Activated naive CD4-positive, alpha-beta T cell treated with anti-CD3 and anti-CD28 coated beads, Interleukin-2, amount 50 U/mL, for 72 hours (primary cell): ENCODE measurements around the gene LAPTM5. TPM values are rescaled to one million over a fixed set of nuclear protein-coding genes. Genes with fewer than 3 reads are reported as not detected.
A peak's percentile ranks its signal among the peaks of the same experiment; 100 is the strongest.

Experiments used
- ATAC-seq, 2 donors: fragments of 150-1000 bp; cut with Tn5 transposase; 2 replicates each; pipeline ENCODE4 v1.10.0; 2021; ENCODE audit warnings: mild to moderate bottlenecking in 2 of 2, moderate library complexity in 2 of 2
- DNase-seq, 2 donors: peaks; one replicate each; pipeline ENCODE4 v3.0.0; 2021 to 2022; ENCODE audit warnings: low spot score in 2 of 2
- H3K27ac Mint-ChIP-seq, 2 donors: one replicate each; pipeline ENCODE4 v1.8.0; 2022; ENCODE audit warnings: mild to moderate bottlenecking in 2 of 2, mixed read lengths in 2 of 2
- H3K36me3 Mint-ChIP-seq, 2 donors: one replicate each; pipeline ENCODE4 v1.8.0; 2022; ENCODE audit warnings: mixed read lengths in 2 of 2
- H3K9me3 Mint-ChIP-seq, 2 donors: one replicate each; pipeline ENCODE4 v1.8.0; 2022; ENCODE audit warnings: mixed read lengths in 2 of 2
- total RNA-seq, 2 donors: library from RNA; stranded (reverse); gene quantifications; one replicate each; pipeline ENCODE4 v1.2.3, GENCODE V29; 2022

The LAPTM5 gene
- total RNA-seq, 2 donors from 2014 or later: 248 to 298 TPM

GRCh38 chr1:30743584-30744059, 14.0 kb downstream of the LAPTM5 start:
- Mint-ChIP-seq H3K27ac (peak overlapping the region; percentile 86 to 98), H3K36me3 (peaks cover 25 to 59% of the 10 kb centered on the region in 2 donors), H3K9me3 (no peaks in the 10 kb centered on the region)
- ATAC-seq: peak; percentile 65 to 77
- no peak for DNase-seq

GRCh38 chr1:30742963-30743559, 14.5 kb downstream of the LAPTM5 start:
- no peak for ATAC-seq
- Mint-ChIP-seq H3K9me3 (no peaks in the 10 kb centered on the region), H3K27ac (peak overlapping the region; percentile 86 to 98), H3K36me3 (peaks cover 30 to 59% of the 10 kb centered on the region in 2 donors)
- no peak for DNase-seq

GRCh38 chr1:30742300-30742962, 15.1 kb downstream of the LAPTM5 start:
- ATAC-seq: no peak
- Mint-ChIP-seq H3K27ac (peak overlapping the region; percentile 47 to 98), H3K9me3 (no peaks in the 10 kb centered on the region), H3K36me3 (peaks cover 31 to 60% of the 10 kb centered on the region in 2 donors)
- no peak for DNase-seq

GRCh38 chr1:30741239-30741894, 16.2 kb downstream of the LAPTM5 start:
- H3K36me3 Mint-ChIP-seq: peaks cover 24 to 55% of the 10 kb centered on the region in 2 donors
- DNase-seq (no peak), ATAC-seq (no peak)
- H3K27ac Mint-ChIP-seq: peak overlapping the region; percentile 86 to 98
- H3K9me3 Mint-ChIP-seq: no peaks in the 10 kb centered on the region

GRCh38 chr1:30740251-30741238, 17.0 kb downstream of the LAPTM5 start:
- ATAC-seq (no peak), DNase-seq (no peak)
- Mint-ChIP-seq H3K9me3 (no peaks in the 10 kb centered on the region), H3K27ac (peak overlapping the region; percentile 86 to 98), H3K36me3 (peaks cover 24 to 57% of the 10 kb centered on the region in 2 donors)

- Mint-ChIP-seq H3K27ac (peak overlapping the region; percentile 50 to 98), H3K9me3 (no peaks in the 10 kb centered on the region), H3K36me3 (peaks cover 24 to 63% of the 10 kb centered on the region in 2 donors)
- no peak for DNase-seq
- no peak for ATAC-seq
Measured at GRCh38 chr1:30739601-30740000, 18.0 kb downstream of the LAPTM5 start.

- no peak for DNase-seq
- Mint-ChIP-seq H3K9me3 (no peaks in the 10 kb centered on the region), H3K27ac (peak overlapping the region; percentile 86 to 98), H3K36me3 (peaks cover 24 to 63% of the 10 kb centered on the region in 2 donors)
- no peak for ATAC-seq
Measured at GRCh38 chr1:30738715-30739559, 18.6 kb downstream of the LAPTM5 start.

- DNase-seq (no peak), ATAC-seq (peak in 1 of 2 donors; percentile 23)
- Mint-ChIP-seq H3K27ac (peak overlapping the region; percentile 86 to 98), H3K36me3 (peaks cover 24 to 63% of the 10 kb centered on the region in 2 donors), H3K9me3 (no peaks in the 10 kb centered on the region)
Measured at GRCh38 chr1:30738040-30738714, 19.4 kb downstream of the LAPTM5 start.

- no peak for DNase-seq
- peak overlapping the region; percentile 29 to 98 for H3K27ac Mint-ChIP-seq
- H3K36me3 Mint-ChIP-seq: peaks cover 24 to 61% of the 10 kb centered on the region in 2 donors
- ATAC-seq: no peak
- H3K9me3 Mint-ChIP-seq: no peaks in the 10 kb centered on the region
Measured at GRCh38 chr1:30737357-30738039, 20.1 kb downstream of the LAPTM5 start.

GRCh38 chr1:30735668-30736498, 21.7 kb downstream of the LAPTM5 start:
- H3K27ac Mint-ChIP-seq: peak overlapping the region; percentile 7 to 98
- H3K9me3 Mint-ChIP-seq: no peaks in the 10 kb centered on the region
- ATAC-seq: no peak
- no peak for DNase-seq
- H3K36me3 Mint-ChIP-seq: peaks cover 14 to 47% of the 10 kb centered on the region in 2 donors

GRCh38 chr1:30735124-30735523, 22.4 kb downstream of the LAPTM5 start:
- peak overlapping the region; percentile 7 to 53 for H3K27ac Mint-ChIP-seq
- DNase-seq: no peak
- H3K36me3 Mint-ChIP-seq: peaks cover 10 to 39% of the 10 kb centered on the region in 2 donors
- H3K9me3 Mint-ChIP-seq: no peaks in the 10 kb centered on the region
- ATAC-seq: no peak

GRCh38 chr1:30734580-30734979, 23.0 kb downstream of the LAPTM5 start:
- ATAC-seq: no peak
- H3K9me3 Mint-ChIP-seq: no peaks in the 10 kb centered on the region
- peak overlapping the region; percentile 7 to 53 for H3K27ac Mint-ChIP-seq
- peaks cover 10 to 36% of the 10 kb centered on the region in 2 donors for H3K36me3 Mint-ChIP-seq
- DNase-seq: no peak

- no peak for ATAC-seq
- peaks cover 10 to 32% of the 10 kb centered on the region in 2 donors for H3K36me3 Mint-ChIP-seq
- no peak overlapping the region for H3K27ac Mint-ChIP-seq
Measured at GRCh38 chr1:30734106-30734505, 23.5 kb downstream of the LAPTM5 start.

GRCh38 chr1:30733493-30733892, 24.1 kb downstream of the LAPTM5 start:
- no peak for ATAC-seq
- no peak for DNase-seq
- H3K36me3 Mint-ChIP-seq: peaks cover 5 to 26% of the 10 kb centered on the region in 2 donors
- H3K27ac Mint-ChIP-seq: peak overlapping the region in 1 of 2 donors; percentile 37
- no peaks in the 10 kb centered on the region for H3K9me3 Mint-ChIP-seq

More at GRCh38 chr1:30734106-30734505, 23.5 kb downstream of the LAPTM5 start:
- no peaks in the 10 kb centered on the region for H3K9me3 Mint-ChIP-seq
- DNase-seq: no peak
